K562 (cell line): ENCODE results near the gene VRK3. TPM values are rescaled to one million over a fixed set of nuclear protein-coding genes. Genes with fewer than 3 reads are reported as not detected.

Experiments used
- ADNP ChIP-seq: fragments of 200-800 bp; sonication (Bioruptor generic); IDR thresholded peaks from 2 replicates; pipeline ENCODE4 v1.6.1; 2016; ENCODE audit warnings: missing genetic modification characterization, missing compliant biosample characterization
- CCNT2 ChIP-seq: IDR thresholded peaks from 2 replicates; pipeline ENCODE4 v1.6.1; 2011; ENCODE audit warnings: borderline replicate concordance, low read depth, mild to moderate bottlenecking, moderate library complexity, mixed read lengths, low read length; ENCODE audit not compliant: insufficient read length; ENCODE audit errors: extremely low read depth
- CTCFL ChIP-seq: IDR thresholded peaks from 2 replicates; pipeline ENCODE4 v1.6.1; 2011; ENCODE audit warnings: borderline replicate concordance, low read depth, mild to moderate bottlenecking, moderate library complexity, low read length; ENCODE audit not compliant: insufficient read depth, poor library complexity, severe bottlenecking
- CXXC5 ChIP-seq: fragments of 250-450 bp; sonication (Bioruptor Pico); IDR thresholded peaks from 2 replicates; pipeline ENCODE4 v1.8.0; 2022; ENCODE audit warnings: inconsistent platforms, mild to moderate bottlenecking, moderate library complexity
- DPF2 ChIP-seq: fragments of 450-650 bp; IDR thresholded peaks from 2 replicates; pipeline ENCODE4 v1.6.1; 2016
- GABPA ChIP-seq: fragments of 200-800 bp; sonication (Bioruptor generic); conservative IDR thresholded peaks from 2 replicates; pipeline ENCODE4 v1.6.1; 2016; ENCODE audit warnings: low read depth, missing genetic modification characterization, missing compliant biosample characterization
- KAT2B ChIP-seq: IDR thresholded peaks from one replicate; pipeline ENCODE4 v1.6.1; 2012; ENCODE audit warnings: low read depth, mild to moderate bottlenecking, control low read depth, inconsistent platforms, low read length, moderate library complexity
- MXI1 ChIP-seq: IDR thresholded peaks from 2 replicates; pipeline ENCODE4 v1.6.1; 2011; ENCODE audit warnings: low read depth, mild to moderate bottlenecking, improper control_type of control experiment, low read length
- NCOA1 ChIP-seq: fragments of 450-650 bp; IDR thresholded peaks from 2 replicates; pipeline ENCODE4 v1.6.1; 2016; ENCODE audit warnings: low read depth
- NEUROD1 ChIP-seq: fragments of 150-350 bp; IDR thresholded peaks from 2 replicates; pipeline ENCODE4 v1.6.1; 2014; ENCODE audit warnings: borderline replicate concordance, low read length, low read depth; ENCODE audit not compliant: partially characterized antibody
- NFE2L1 ChIP-seq: fragments of 450-650 bp; IDR thresholded peaks from 2 replicates; pipeline ENCODE4 v1.6.1; 2016; ENCODE audit warnings: missing genetic modification characterization, low read depth, mild to moderate bottlenecking, missing compliant biosample characterization, moderate library complexity, borderline replicate concordance
- RREB1 ChIP-seq: fragments of 250-450 bp; sonication (Bioruptor Pico); IDR thresholded peaks from 2 replicates; pipeline ENCODE4 v1.4.0; 2020
- SIN3B ChIP-seq: fragments of 450-650 bp; IDR thresholded peaks from 2 replicates; pipeline ENCODE4 v1.6.1; 2017; ENCODE audit warnings: low read depth, mild to moderate bottlenecking, moderate library complexity
- YBX1 ChIP-seq: fragments of 450-650 bp; IDR thresholded peaks from 2 replicates; pipeline ENCODE4 v1.7.1; 2016; ENCODE audit warnings: mild to moderate bottlenecking
- ZBTB11 ChIP-seq, 3 experiments: fragments of 200-800 bp in 1 of 3; fragments of 250-450 bp in 1 of 3; fragments of 450-650 bp in 1 of 3; sonication (Bioruptor Pico) in 1 of 3; sonication (Bioruptor generic) in 1 of 3; formaldehyde crosslinking in 1 of 3; IDR thresholded peaks; 2 replicates each; pipeline versions ENCODE4 v1.6.1 to v1.8.0; 2016 to 2022; ENCODE audit warnings: mild to moderate bottlenecking in 2 of 3, missing genetic modification characterization in 2 of 3, missing compliant biosample characterization in 1 of 3, moderate library complexity in 1 of 3
- polyA plus RNA-seq, 8 experiments: library from polyadenylated mRNA; depleted of rRNA in 4 of 8; stranded (reverse) in 5 of 8; unstranded in 3 of 8; fragments of >200 nt; fragmentation: Nextera tagmentation in 2 of 8; fragmentation: Illumina TruSeq in 1 of 8; extraction: Ambion mirVana in 2 of 8; extraction: Trizol in 1 of 8; gene quantifications; 2 replicates each; pipeline versions ENCODE4 v1.2.1 to v1.2.3, GENCODE V29; 2011 to 2014; ENCODE audit warnings: inconsistent platforms in 1 of 8, missing spikeins in 1 of 8
- total RNA-seq, 7 experiments: library from RNA; depleted of rRNA in 6 of 7; stranded (reverse); fragments of >200 nt in 6 of 7; fragmentation: Illumina TruSeq in 2 of 7; extraction: Trizol in 2 of 7; gene quantifications; 2 replicates each; pipeline versions ENCODE4 v1.2.1 to v1.2.3, GENCODE V29; 2011 to 2021; ENCODE audit warnings: low replicate concordance in 1 of 7

The VRK3 gene
- total and polyA plus RNA-seq, 9 of the 15 experiments (the other 6 are each of a cell fraction or from before 2014, with no cell fraction given): 25.6 to 94.3 (median 42.9) TPM

- TF ChIP-seq ADNP (tag) (no peak), CXXC5 (CRISPR knock-in tag) (peak; percentile 80), CTCFL (no peak), DPF2 (no peak), MXI1 (peak; percentile 97), KAT2B (no peak), SIN3B (no peak), NEUROD1 (peak; percentile 79), NCOA1 (no peak), RREB1 (CRISPR knock-in tag) (no peak), YBX1 (no peak), NFE2L1 (tag) (no peak), CCNT2 (no peak), GABPA (tag) (0 out of 2 replicates have a peak, but pooled peaks have one; percentile 20), ZBTB11 (CRISPR knock-in tag; IDR thresholded peaks at IDR 0.05) (no peak)
Observed at GRCh38 chr19:50050406-50051227, 25.4 kb upstream of the VRK3 start (continued).
